WTC11 (cell line): ENCODE measurements around the gene SNPH.

ENCODE experiments used
- E2F5 ChIP-seq: sonication (generic); formaldehyde crosslinking; IDR thresholded peaks from 2 replicates; pipeline ENCODE4 v1.8.1; 2022; ENCODE audit warnings: mild to moderate bottlenecking, moderate library complexity, missing genetic modification reagents
- ETV6 ChIP-seq: sonication (generic); formaldehyde crosslinking; IDR thresholded peaks from 2 replicates; pipeline ENCODE4 v1.8.1; 2022; ENCODE audit warnings: mild to moderate bottlenecking, missing genetic modification reagents
- JAZF1 ChIP-seq: fragments of 250-450 bp; sonication (Bioruptor Pico); IDR thresholded peaks from 2 replicates; pipeline ENCODE4 v1.9.0; 2021; ENCODE audit warnings: moderate library complexity, mild to moderate bottlenecking, inconsistent platforms
- NFYB ChIP-seq: sonication (generic); formaldehyde crosslinking; conservative IDR thresholded peaks from 2 replicates; pipeline ENCODE4 v1.8.0; 2022; ENCODE audit warnings: low read depth, missing genetic modification reagents
- SP1 ChIP-seq: sonication (generic); formaldehyde crosslinking; conservative IDR thresholded peaks from 2 replicates; pipeline ENCODE4 v1.8.1; 2022; ENCODE audit warnings: missing genetic modification reagents
- TEAD4 ChIP-seq: sonication (generic); formaldehyde crosslinking; IDR thresholded peaks from 2 replicates; pipeline ENCODE4 v1.8.0; 2022; ENCODE audit warnings: mild to moderate bottlenecking, missing genetic modification reagents
- USF2 ChIP-seq: sonication (generic); formaldehyde crosslinking; IDR thresholded peaks from 2 replicates; pipeline ENCODE4 v1.8.1; 2023; ENCODE audit warnings: mild to moderate bottlenecking, missing genetic modification reagents, moderate library complexity
- ZNF138 ChIP-seq: sonication (generic); formaldehyde crosslinking; conservative IDR thresholded peaks from 2 replicates; pipeline ENCODE4 v1.8.1; 2022; ENCODE audit warnings: mild to moderate bottlenecking, moderate library complexity, missing genetic modification reagents
- TF ChIP-seq, protein P1 (sequence below): fragments of 200-600 bp; IDR thresholded peaks from 2 replicates; pipeline ENCODE4 v1.8.0; 2022; ENCODE audit warnings: antibody characterized with exemption
- TF ChIP-seq, protein P2 (sequence below): sonication (generic); formaldehyde crosslinking; IDR thresholded peaks from 2 replicates; pipeline ENCODE4 v1.8.0; 2022; ENCODE audit warnings: mild to moderate bottlenecking, missing genetic modification reagents

DNA sequence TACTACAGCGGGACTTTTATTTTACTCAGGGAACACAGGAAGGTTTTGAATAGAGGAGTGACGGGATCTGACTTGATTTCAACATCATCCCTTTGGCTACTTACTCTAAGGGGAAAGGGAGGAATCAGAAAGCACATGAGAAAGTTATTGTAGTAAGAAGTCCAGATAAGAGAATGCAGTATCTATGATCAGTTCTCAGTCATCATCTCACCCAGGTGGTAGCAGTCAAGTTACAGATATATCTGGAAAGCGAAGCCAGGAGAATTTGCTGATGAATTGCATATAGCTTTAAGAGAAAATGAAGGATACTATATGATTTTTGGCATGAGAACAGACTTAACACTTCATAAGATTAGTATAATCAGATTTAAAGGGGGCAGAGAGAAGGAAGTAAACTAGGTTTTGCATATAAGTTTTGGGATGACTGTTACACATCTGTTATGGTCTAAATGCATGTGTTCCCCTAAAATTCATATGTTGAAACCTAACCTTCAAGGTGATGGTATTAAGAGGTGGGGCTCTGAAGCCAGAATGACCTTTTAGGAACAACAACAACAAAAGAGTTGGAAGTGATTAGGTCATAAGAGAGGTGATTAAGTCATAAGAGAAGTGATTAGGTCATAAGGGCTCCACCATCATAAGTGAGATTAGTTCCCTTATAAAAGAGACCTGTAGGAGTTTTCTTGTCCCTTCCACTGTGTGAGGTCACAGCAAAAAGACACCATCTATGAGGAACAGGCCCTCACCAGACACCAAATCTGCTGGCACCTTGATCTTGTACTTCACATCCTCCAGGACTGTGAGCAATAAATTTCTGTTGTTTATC, 33.6 kb upstream of the SNPH start:
- TF ChIP-seq ETV6 (CRISPR knock-in tag) (no peak), E2F5 (CRISPR knock-in tag) (no peak), NFYB (CRISPR knock-in tag) (no peak), JAZF1 (CRISPR knock-in tag) (no peak), ZNF138 (no peak), USF2 (no peak), TEAD4 (no peak), SP1 (CRISPR knock-in tag) (no peak)
- TF ChIP-seq, protein P1, sequence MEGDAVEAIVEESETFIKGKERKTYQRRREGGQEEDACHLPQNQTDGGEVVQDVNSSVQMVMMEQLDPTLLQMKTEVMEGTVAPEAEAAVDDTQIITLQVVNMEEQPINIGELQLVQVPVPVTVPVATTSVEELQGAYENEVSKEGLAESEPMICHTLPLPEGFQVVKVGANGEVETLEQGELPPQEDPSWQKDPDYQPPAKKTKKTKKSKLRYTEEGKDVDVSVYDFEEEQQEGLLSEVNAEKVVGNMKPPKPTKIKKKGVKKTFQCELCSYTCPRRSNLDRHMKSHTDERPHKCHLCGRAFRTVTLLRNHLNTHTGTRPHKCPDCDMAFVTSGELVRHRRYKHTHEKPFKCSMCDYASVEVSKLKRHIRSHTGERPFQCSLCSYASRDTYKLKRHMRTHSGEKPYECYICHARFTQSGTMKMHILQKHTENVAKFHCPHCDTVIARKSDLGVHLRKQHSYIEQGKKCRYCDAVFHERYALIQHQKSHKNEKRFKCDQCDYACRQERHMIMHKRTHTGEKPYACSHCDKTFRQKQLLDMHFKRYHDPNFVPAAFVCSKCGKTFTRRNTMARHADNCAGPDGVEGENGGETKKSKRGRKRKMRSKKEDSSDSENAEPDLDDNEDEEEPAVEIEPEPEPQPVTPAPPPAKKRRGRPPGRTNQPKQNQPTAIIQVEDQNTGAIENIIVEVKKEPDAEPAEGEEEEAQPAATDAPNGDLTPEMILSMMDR: no peak
- TF ChIP-seq, protein P2, sequence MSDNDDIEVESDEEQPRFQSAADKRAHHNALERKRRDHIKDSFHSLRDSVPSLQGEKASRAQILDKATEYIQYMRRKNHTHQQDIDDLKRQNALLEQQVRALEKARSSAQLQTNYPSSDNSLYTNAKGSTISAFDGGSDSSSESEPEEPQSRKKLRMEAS: no peak
